Measurements from ENCODE around the gene NEGR1. TPM values are rescaled to one million over a fixed set of nuclear protein-coding genes. Genes with fewer than 3 reads are reported as not detected.

Gene NEGR1
- polyA plus RNA-seq, 3 donors from 2014 or later = 1.7 TPM; not detected in 2

DNA sequence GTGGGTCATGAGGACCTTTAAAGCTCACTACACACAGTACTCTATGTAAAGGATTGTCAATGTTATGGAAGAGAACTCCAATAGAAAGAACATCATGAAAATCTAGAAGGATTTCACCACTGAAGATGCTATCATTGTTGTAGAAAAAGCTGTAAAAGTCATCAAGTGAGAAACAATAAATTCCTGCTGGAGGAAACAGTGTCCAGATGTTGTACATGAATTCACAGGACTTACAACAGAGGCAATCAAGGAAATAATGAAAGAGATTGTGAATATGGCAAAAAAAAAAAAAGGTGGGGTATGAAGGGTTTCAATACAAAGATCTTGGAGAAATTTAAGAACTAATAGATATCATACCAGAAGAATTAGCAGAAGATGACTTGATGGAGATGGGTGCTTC is 846.4 kb downstream of the NEGR1 start:
- no peak overlapping the region for H3K4me3 Mint-ChIP-seq
- H3K9me3 Mint-ChIP-seq = peaks cover 10 to 13% (median 11%) of the 10 kb centered on the region in 6 donors
- no peaks in the 10 kb centered on the region for H3K4me1 Mint-ChIP-seq
- H3K27ac Mint-ChIP-seq = no peak overlapping the region
- no peaks in the 10 kb centered on the region for H3K27me3 Mint-ChIP-seq (ENCODE audit: low read depth in 3 of 3)
- no peaks in the 10 kb centered on the region for H3K36me3 Mint-ChIP-seq
- no peak for DNase-seq

DNA sequence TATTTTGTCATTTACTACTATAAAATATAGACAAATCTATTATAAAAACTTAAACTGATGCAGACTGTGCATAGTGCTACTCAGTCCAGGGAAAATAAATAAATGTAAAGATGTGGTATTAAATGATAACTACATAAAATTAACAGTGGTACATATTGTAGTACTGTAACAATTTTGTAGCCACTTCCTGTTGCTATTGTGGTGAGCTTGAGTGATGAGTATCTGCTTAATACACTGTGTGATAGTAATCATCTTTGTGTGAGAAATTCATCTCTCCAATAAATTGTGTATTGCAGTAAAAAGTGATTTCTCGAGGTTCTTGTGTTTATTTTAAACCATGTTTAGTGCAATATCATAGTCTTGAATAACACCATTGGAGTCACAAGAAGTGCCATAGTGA is 848.1 kb downstream of the NEGR1 start:
- no peak overlapping the region for H3K27ac Mint-ChIP-seq
- H3K4me1 Mint-ChIP-seq = no peaks in the 10 kb centered on the region
- H3K4me3 Mint-ChIP-seq = no peak overlapping the region
- no peaks in the 10 kb centered on the region for H3K36me3 Mint-ChIP-seq
- peaks cover 10 to 12% (median 10%) of the 10 kb centered on the region in 6 donors for H3K9me3 Mint-ChIP-seq
- H3K27me3 Mint-ChIP-seq (ENCODE audit: low read depth in 3 of 3) = no peaks in the 10 kb centered on the region
- no peak for DNase-seq

DNA sequence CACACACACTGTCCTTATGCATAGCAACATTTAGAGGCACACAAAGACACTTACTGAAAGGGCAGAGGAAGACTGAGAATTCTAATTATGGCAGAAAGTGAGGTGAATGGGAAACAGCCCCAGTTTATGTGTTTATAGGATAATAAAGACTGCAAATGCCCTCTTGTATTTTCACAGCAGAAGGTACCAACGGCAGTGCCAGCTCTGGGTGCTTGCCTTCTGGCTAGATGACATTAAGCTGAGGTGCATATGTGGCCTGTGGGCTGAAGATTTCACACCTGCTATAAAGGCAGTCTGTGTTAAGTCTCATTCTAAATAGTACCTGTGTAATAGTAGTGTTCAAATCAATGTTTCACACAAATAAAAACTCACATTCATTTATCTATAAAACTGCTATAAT is 854.3 kb downstream of the NEGR1 start:
- no peaks in the 10 kb centered on the region for H3K4me1 Mint-ChIP-seq
- H3K36me3 Mint-ChIP-seq = no peaks in the 10 kb centered on the region
- H3K27ac Mint-ChIP-seq = no peak overlapping the region
- no peak overlapping the region for H3K4me3 Mint-ChIP-seq
- no peaks in the 10 kb centered on the region for H3K27me3 Mint-ChIP-seq (ENCODE audit: low read depth in 3 of 3)
- peaks cover 0 to 17% (median 5%) of the 10 kb centered on the region in 6 donors for H3K9me3 Mint-ChIP-seq
- no peak for DNase-seq

DNA sequence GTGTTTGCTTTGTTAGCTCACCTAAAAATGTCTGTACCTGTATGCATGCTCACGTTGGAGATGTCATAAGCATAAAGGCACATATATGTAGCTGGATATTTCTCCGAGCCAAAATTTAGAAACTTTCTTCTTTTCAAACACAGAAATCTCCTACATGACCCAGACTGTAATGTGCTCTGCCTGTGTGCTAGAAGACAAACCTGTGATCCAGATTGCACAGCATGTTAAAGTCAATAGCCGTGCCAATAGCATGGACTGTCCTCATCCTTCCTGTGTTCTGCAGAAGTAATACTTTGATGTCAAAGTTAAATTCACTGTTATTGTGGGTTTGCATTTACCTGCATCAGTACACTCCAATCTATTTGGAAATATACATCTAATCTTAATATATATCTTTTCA is 855.3 kb downstream of the NEGR1 start:
- no peak overlapping the region for H3K4me3 Mint-ChIP-seq
- H3K36me3 Mint-ChIP-seq = no peaks in the 10 kb centered on the region
- DNase-seq = no peak
- no peaks in the 10 kb centered on the region for H3K4me1 Mint-ChIP-seq
- no peaks in the 10 kb centered on the region for H3K27me3 Mint-ChIP-seq (ENCODE audit: low read depth in 3 of 3)
- H3K9me3 Mint-ChIP-seq = peaks cover 0 to 25% (median 5%) of the 10 kb centered on the region in 6 donors
- H3K27ac Mint-ChIP-seq = no peak overlapping the region

DNA sequence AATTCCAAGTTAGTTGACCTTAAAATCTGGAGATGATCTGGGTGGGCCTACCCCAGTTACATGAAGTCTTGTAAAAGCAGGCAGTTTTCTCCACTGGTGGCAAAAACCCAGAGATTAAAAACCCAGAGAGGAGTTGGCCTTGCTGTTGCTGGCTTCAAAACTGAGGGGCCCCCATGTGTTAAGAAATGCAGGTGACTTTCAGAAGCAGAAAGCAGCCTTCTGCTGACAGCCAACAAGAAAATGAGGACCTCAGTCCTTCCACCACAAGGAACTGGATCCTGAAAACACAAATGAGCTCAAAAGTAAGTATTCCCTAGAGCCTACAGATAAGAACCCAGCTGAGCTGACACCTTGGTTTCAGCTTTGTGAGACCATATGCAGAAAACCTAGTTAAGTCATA is 857.8 kb downstream of the NEGR1 start:
- H3K36me3 Mint-ChIP-seq = no peaks in the 10 kb centered on the region
- no peak overlapping the region for H3K4me3 Mint-ChIP-seq
- peaks cover 0 to 28% (median 1%) of the 10 kb centered on the region in 6 donors for H3K9me3 Mint-ChIP-seq
- H3K27me3 Mint-ChIP-seq (ENCODE audit: low read depth in 3 of 3) = no peaks in the 10 kb centered on the region
- H3K4me1 Mint-ChIP-seq = no peaks in the 10 kb centered on the region
- H3K27ac Mint-ChIP-seq = no peak overlapping the region
- DNase-seq = no peak

DNA sequence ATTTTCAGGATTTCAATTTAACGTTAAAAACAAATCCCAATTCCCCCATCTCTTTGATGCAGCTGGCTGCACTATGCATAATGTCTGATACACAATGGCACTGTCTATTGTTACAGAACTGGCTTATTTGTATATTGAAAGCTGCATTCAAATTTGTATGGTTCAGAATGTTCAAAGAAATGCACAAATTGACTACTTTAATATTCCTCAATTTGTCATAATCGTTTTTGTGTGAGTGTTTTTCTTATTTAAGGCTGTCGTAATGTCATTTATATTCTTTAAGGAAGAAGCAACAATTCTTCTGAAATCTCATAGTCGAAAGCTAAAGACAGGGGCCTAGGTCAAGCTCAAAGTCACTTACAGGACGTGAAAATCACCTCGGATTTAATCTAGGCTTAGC is 860.1 kb downstream of the NEGR1 start:
- Mint-ChIP-seq H3K4me3 (no peak overlapping the region), H3K9me3 (peaks cover 0 to 37% (median 7%) of the 10 kb centered on the region in 6 donors), H3K4me1 (no peaks in the 10 kb centered on the region), H3K27ac (no peak overlapping the region), H3K36me3 (no peaks in the 10 kb centered on the region), H3K27me3 (ENCODE audit: low read depth in 3 of 3) (no peaks in the 10 kb centered on the region)
- DNase-seq = no peak

DNA sequence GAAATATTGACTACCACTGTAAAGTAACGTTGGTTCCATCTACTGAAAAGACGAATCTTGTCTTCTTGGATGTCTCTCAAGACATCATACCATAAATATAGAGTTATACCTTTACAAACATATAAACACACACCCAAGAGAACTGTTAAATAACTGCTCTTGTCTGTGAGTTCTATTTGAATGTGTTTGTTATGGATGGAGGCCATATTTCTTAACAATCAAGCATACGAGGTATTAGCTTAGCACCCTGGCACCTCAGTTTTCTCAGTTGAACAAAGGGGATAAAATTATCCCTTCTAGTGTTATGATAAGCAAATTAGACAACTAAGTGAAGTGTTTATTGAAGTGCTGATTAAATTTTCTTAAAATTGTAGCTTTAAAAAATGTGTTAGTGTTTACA is 864.9 kb downstream of the NEGR1 start:
- no peak overlapping the region for H3K4me3 Mint-ChIP-seq

DNA sequence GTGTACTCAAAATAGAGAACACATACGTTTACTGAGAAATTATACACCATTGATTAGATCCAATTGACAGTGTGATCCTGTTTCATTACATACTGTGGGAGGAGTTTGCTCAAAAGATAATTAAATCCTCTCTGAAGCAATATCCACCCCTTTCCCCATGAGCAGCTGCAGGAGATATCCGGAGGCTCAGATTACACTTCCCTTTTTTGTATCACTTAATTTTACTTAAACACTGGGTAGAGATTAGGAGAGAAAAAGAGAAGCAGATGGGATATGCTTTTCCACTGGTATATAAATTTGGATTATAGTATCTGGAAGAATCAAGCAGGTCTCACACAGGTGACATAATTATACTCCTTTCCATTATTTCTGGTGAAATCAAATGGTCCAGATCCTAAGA is 868.2 kb downstream of the NEGR1 start:
- H3K9me3 Mint-ChIP-seq = peaks cover 0 to 32% (median 7%) of the 10 kb centered on the region in 6 donors
- H3K36me3 Mint-ChIP-seq = no peaks in the 10 kb centered on the region

More for the DNA sequence above, 864.9 kb downstream of the NEGR1 start:
- H3K9me3 Mint-ChIP-seq = peaks cover 0 to 26% (median 9%) of the 10 kb centered on the region in 6 donors
- H3K4me1 Mint-ChIP-seq = no peaks in the 10 kb centered on the region
- peaks cover 0 to 7% (median 0%) of the 10 kb centered on the region in 3 donors for H3K27me3 Mint-ChIP-seq (ENCODE audit: low read depth in 3 of 3)
- H3K36me3 Mint-ChIP-seq = no peaks in the 10 kb centered on the region
- DNase-seq = no peak
- no peak overlapping the region for H3K27ac Mint-ChIP-seq

DNA sequence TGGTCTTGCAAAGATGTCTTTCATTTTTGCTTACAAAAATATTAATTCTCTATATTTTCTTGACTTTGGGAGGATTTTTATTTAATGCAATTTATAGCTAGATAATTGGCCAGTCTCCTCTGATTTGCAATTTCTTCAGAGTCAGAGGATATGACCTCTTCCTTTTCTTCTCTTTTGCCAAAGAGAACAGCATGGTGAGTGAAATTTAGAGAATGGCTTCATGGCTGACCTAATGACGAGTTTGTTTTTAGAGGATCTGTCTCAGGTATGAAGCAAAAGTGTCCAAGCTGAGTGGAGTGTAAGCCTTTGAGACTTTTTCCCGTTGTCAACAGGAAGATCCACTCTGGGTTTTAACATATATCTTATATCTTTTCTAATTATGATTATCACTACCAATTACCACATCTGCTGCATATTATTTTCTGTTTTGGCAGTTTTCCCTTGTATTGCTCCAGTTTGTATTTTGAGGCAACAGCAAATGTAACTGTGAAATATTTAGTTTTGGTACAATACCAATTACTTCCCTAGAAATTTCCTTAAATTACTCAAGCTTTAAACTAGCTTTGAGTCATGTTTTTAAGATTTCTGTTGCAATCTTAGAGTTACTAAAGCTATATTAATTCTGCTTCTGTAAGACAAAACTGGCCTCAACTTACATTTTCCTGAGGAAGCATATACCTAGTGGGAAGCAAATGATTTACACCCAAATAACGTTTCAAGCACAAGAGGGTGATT is 868.7 kb downstream of the NEGR1 start:
- H3K27me3 Mint-ChIP-seq (ENCODE audit: low read depth in 3 of 3) = peaks cover 0 to 7% (median 2%) of the 10 kb centered on the region in 3 donors
- H3K9me3 Mint-ChIP-seq = peaks cover 0 to 30% (median 7%) of the 10 kb centered on the region in 6 donors
- no peak for DNase-seq
- no peak overlapping the region for H3K4me3 Mint-ChIP-seq
- H3K4me1 Mint-ChIP-seq = no peaks in the 10 kb centered on the region
- no peak overlapping the region for H3K27ac Mint-ChIP-seq
- no peaks in the 10 kb centered on the region for H3K36me3 Mint-ChIP-seq

More for the DNA sequence above, 868.2 kb downstream of the NEGR1 start:
- DNase-seq = no peak
- Mint-ChIP-seq H3K4me1 (no peaks in the 10 kb centered on the region), H3K27me3 (ENCODE audit: low read depth in 3 of 3) (peaks cover 0 to 7% (median 2%) of the 10 kb centered on the region in 3 donors), H3K4me3 (no peak overlapping the region), H3K27ac (no peak overlapping the region)

DNA sequence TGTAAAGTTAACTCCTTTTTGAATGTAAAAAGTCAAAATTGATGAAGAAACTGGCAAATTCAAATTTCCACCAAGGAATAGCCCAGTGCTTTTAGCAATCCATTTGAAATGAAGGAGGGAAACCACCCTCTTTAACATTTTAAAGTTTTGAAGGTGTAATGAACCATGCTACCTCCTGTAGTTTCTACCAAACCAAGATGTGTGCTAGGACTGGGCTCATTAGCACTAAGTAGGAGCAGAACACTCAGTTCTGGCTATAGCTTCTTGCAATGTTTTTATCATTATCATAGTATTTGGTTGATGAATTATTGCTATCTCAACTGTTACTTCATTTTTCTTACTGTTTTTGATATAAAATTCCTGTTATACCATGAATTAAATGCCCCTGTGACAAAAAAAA is 882.3 kb downstream of the NEGR1 start:
- no peaks in the 10 kb centered on the region for H3K4me1 Mint-ChIP-seq
- peaks cover 0 to 4% (median 2%) of the 10 kb centered on the region in 3 donors for H3K27me3 Mint-ChIP-seq (ENCODE audit: low read depth in 3 of 3)
- H3K9me3 Mint-ChIP-seq = peaks cover 3 to 30% (median 11%) of the 10 kb centered on the region in 6 donors
- peaks cover 0 to 9% (median 0%) of the 10 kb centered on the region in 3 donors for H3K36me3 Mint-ChIP-seq
- DNase-seq = no peak
- H3K4me3 Mint-ChIP-seq = no peak overlapping the region
- H3K27ac Mint-ChIP-seq = no peak overlapping the region

DNA sequence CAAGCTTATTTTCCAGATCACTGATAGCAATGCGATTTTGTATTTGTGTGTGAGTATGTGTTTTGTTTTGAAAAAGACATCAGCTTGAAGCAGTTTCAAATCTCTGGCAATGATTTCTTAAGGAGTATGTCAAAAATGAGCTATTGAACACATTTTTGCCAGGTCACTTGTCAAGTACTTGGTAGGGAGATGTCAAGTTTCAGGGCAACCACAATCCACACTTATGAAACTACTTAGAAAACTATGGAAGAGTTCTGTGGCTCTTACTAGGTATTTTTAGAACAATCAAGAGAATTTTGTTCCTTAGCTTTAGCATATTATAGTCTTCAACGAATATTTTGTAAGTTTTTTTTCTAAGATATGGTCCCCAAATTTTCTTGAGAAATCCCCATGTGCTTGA is 882.7 kb downstream of the NEGR1 start:
- Mint-ChIP-seq H3K4me3 (no peak overlapping the region), H3K27ac (no peak overlapping the region), H3K9me3 (peaks cover 5 to 33% (median 13%) of the 10 kb centered on the region in 6 donors), H3K36me3 (peaks cover 0 to 9% (median 0%) of the 10 kb centered on the region in 3 donors), H3K4me1 (no peaks in the 10 kb centered on the region), H3K27me3 (ENCODE audit: low read depth in 3 of 3) (peaks cover 0 to 4% (median 2%) of the 10 kb centered on the region in 3 donors)
- no peak for DNase-seq

DNA sequence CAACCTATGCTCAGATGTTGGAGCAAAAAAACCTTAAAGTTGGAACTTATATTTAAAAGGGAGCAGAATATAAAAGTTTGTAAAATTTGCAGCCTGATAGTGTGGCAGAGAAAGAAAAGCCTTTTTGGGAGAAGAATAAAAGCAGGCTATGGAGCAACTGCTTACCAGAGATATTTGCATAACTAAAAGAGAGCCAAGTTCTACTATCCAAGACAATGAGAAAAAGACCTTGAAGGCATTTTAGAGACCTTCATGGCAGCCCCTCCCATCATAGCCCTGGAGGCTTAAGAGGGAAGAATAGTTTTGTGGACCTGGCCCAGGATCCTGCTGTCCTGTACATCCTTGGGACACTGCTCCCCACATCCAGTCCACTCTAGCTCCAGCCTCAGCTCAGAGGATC is 889.0 kb downstream of the NEGR1 start:
- no peak overlapping the region for H3K4me3 Mint-ChIP-seq
- H3K27me3 Mint-ChIP-seq (ENCODE audit: low read depth in 3 of 3) = peaks cover 0 to 4% (median 3%) of the 10 kb centered on the region in 3 donors
- peaks cover 0 to 9% (median 0%) of the 10 kb centered on the region in 3 donors for H3K36me3 Mint-ChIP-seq
- H3K9me3 Mint-ChIP-seq = peaks cover 21 to 61% (median 35%) of the 10 kb centered on the region in 6 donors
- H3K27ac Mint-ChIP-seq = no peak overlapping the region
- no peak for DNase-seq
- no peaks in the 10 kb centered on the region for H3K4me1 Mint-ChIP-seq

DNA sequence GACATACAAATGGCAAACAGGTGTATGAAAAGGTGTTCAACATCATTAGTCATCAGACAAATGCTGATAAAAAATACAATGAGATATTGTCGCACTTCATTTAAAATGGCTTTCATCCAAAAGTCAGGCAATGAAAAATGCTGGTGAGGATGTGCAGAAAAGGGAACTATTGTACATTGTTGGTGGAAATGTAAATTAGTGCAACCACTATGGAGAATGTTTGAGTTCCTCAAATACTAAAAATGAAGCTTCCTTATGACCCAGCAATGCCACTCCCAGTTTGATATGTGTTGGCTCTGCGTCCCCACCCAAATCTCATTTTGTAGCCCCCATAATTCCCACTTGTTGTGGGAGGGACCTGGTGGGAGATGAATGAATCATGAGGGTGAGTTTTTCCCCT is 891.8 kb downstream of the NEGR1 start:
- Mint-ChIP-seq H3K27me3 (ENCODE audit: low read depth in 3 of 3) (peaks cover 0 to 3% (median 2%) of the 10 kb centered on the region in 3 donors), H3K4me1 (no peaks in the 10 kb centered on the region), H3K27ac (no peak overlapping the region), H3K9me3 (peaks cover 26 to 66% (median 43%) of the 10 kb centered on the region in 6 donors), H3K36me3 (peaks cover 0 to 4% (median 0%) of the 10 kb centered on the region in 3 donors), H3K4me3 (no peak overlapping the region)
- DNase-seq = no peak

DNA sequence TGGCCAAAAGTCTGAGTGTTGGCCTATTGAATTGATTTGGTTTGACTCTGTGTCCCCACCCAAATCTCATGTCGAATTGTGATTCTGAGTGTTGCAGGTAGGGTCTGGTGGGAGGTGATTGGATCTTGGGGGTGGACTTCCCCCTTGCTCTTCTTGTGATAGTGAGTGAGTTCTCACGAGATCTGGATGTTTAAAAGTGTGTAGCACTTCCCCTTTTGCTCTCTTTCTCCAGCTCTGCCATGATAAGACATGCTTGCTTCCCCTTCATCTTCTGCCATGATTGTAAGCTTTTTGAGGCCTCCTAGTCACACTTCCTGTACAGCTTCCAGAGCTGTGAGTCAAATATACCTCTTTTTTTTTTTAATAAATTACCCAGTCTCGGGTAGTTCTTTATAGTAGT is 904.5 kb downstream of the NEGR1 start:
- no peak overlapping the region for H3K27ac Mint-ChIP-seq
- H3K9me3 Mint-ChIP-seq = peaks cover 11 to 63% (median 25%) of the 10 kb centered on the region in 6 donors
- no peaks in the 10 kb centered on the region for H3K4me1 Mint-ChIP-seq
- no peak overlapping the region for H3K4me3 Mint-ChIP-seq
- H3K27me3 Mint-ChIP-seq (ENCODE audit: low read depth in 3 of 3) = peaks cover 0 to 2% (median 0%) of the 10 kb centered on the region in 3 donors
- H3K36me3 Mint-ChIP-seq = peaks cover 0 to 4% (median 0%) of the 10 kb centered on the region in 3 donors
- DNase-seq = no peak
